OCI-LY7 (cell line): ENCODE measurements around the gene ZNF554. TPM values are rescaled to one million over a fixed set of nuclear protein-coding genes. Genes with fewer than 3 reads are reported as not detected.
A peak's percentile ranks its signal among the peaks of the same experiment; 100 is the strongest.

Experiments used
- BruUV-seq: library from RNA; stranded (reverse); fragments of 400-500 nt; replicated peaks from 2 replicates; lab custom pipeline; 2021; lab: Mats Ljungman, UMichigan
- CTCF ChIA-PET: fragments of 300-600 bp; sonication (Branson Sonifier 250); formaldehyde crosslinking; loops from one replicate; lab custom pipeline; 2022; ENCODE audit warnings: antibody characterized with exemption; ENCODE audit not compliant: unreplicated experiment; lab: Charles Lee
- POLR2A ChIA-PET: fragments of 300-600 bp; sonication (Branson Sonifier 250); formaldehyde crosslinking; loops from one replicate; lab custom pipeline; 2022; ENCODE audit warnings: antibody characterized with exemption; lab: Charles Lee
- DNase-seq: peaks from one replicate; pipeline ENCODE4 v3.0.0-alpha.2; 2015; ENCODE audit warnings: low spot score
- H2AFZ ChIP-seq: fragments of 200-600 bp; sonication (generic), shearing (Covaris generic); 2 replicates; pipeline ENCODE4 v1.6.1; 2014; ENCODE audit warnings: mild to moderate bottlenecking, antibody characterized with exemption, low read length, moderate library complexity
- H3K27ac ChIP-seq: fragments of 200-600 bp; sonication (generic); 2 replicates; pipeline ENCODE4 v1.5.1; 2014; ENCODE audit warnings: mixed run types, low read depth, mild to moderate bottlenecking, moderate library complexity, low read length, inconsistent platforms; ENCODE audit not compliant: poor library complexity, severe bottlenecking
- H3K36me3 ChIP-seq: fragments of 200-600 bp; sonication (generic); 2 replicates; pipeline ENCODE4 v1.6.1; 2014; ENCODE audit warnings: mild to moderate bottlenecking, antibody characterized with exemption, low read length, moderate library complexity, mixed read lengths; ENCODE audit not compliant: insufficient read depth
- H3K4me1 ChIP-seq: fragments of 200-600 bp; sonication (generic); 2 replicates; pipeline ENCODE4 v1.5.1; 2014; ENCODE audit warnings: mild to moderate bottlenecking, low read length; ENCODE audit not compliant: insufficient read depth, poor library complexity, severe bottlenecking
- H3K4me2 ChIP-seq: fragments of 200-600 bp; sonication (generic); 2 replicates; pipeline ENCODE4 v1.6.1; 2014; ENCODE audit warnings: mild to moderate bottlenecking, low read length
- H3K4me3 ChIP-seq: fragments of 200-600 bp; sonication (generic); 2 replicates; pipeline ENCODE4 v1.5.1; 2014; ENCODE audit warnings: mild to moderate bottlenecking, low read depth, low read length; ENCODE audit not compliant: poor library complexity, severe bottlenecking
- H3K79me2 ChIP-seq: fragments of 200-600 bp; sonication (generic); 2 replicates; pipeline ENCODE4 v1.6.1; 2016; ENCODE audit warnings: low read depth, mild to moderate bottlenecking, low read length, moderate library complexity, mixed read lengths; ENCODE audit not compliant: insufficient read depth
- H3K9me2 ChIP-seq: fragments of 200-600 bp; sonication (generic); 2 replicates; pipeline ENCODE4 v1.6.1; 2016; ENCODE audit warnings: mild to moderate bottlenecking, low read length, mixed read lengths; ENCODE audit not compliant: insufficient read depth
- H3K9me3 ChIP-seq: fragments of 200-600 bp; sonication (generic); 2 replicates; pipeline ENCODE4 v1.6.1; 2014; ENCODE audit warnings: mild to moderate bottlenecking, mixed run types, low read length, mixed read lengths
- H4K20me1 ChIP-seq: fragments of 200-600 bp; sonication (generic); 2 replicates; pipeline ENCODE4 v1.6.1; 2014; ENCODE audit warnings: mild to moderate bottlenecking, antibody characterized with exemption, low read length, moderate library complexity, mixed read lengths; ENCODE audit not compliant: insufficient read depth
- EZH2phosphoT487 ChIP-seq: fragments of 200-600 bp; sonication (generic); IDR thresholded peaks from 2 replicates; pipeline ENCODE4 v1.6.1; 2018; ENCODE audit warnings: low read depth, borderline replicate concordance, mild to moderate bottlenecking, mixed run types, antibody characterized with exemption, low read length, moderate library complexity, mixed read lengths
- intact Hi-C: fragments of 100-400 bp; cut with micrococcal nuclease; formaldehyde crosslinking; loops from one replicate; pipeline ENCODE4 v1.10.0; 2022; ENCODE audit not compliant: unreplicated experiment
- total RNA-seq, 2 experiments: library from RNA; depleted of rRNA in 1 of 2; stranded (reverse); fragments of >200 nt in 1 of 2; shearing (Covaris generic) in 1 of 2; gene quantifications; 2 replicates each; pipeline ENCODE4 v1.2.3, GENCODE V29; 2014 to 2022
- TF ChIP-seq, protein P1 (sequence below): fragments of 200-600 bp; sonication (generic); conservative IDR thresholded peaks from 2 replicates; pipeline ENCODE4 v1.5.1; 2014; ENCODE audit warnings: mild to moderate bottlenecking, antibody characterized with exemption, low read length, moderate library complexity, mixed read lengths

Gene ZNF554
- total RNA-seq, 2 experiments from 2014 or later, result 3.9 to 4.4 TPM

GRCh38 chr19:2782329-2782935, 37.2 kb upstream of the ZNF554 start:
- Histone ChIP-seq H2AFZ (peak overlapping the region; percentile 45; the same call in 1 of the 2 replicates), H3K79me2 (peaks cover 82% of the 10 kb centered on the region), H3K4me2 (peak overlapping the region; percentile 78), H3K4me1 (peaks cover 52% of the 10 kb centered on the region), H3K27ac (peak overlapping the region; percentile 58), H3K9me2 (no peaks in the 10 kb centered on the region), H3K4me3 (peak overlapping the region; percentile 97), H4K20me1 (peaks cover 18% of the 10 kb centered on the region), H3K36me3 (peaks cover 46% of the 10 kb centered on the region), H3K9me3 (no peaks in the 10 kb centered on the region)
- TSS peak; percentile 67 for BruUV-seq
- ChIA-PET CTCF (interaction anchor here (1.0 kb wide), 1 partner anchor 142 kb away, joined by 4 read pairs; no protein-coding TSS in a partner anchor), POLR2A (no interaction called here)
- TF ChIP-seq, protein P1, sequence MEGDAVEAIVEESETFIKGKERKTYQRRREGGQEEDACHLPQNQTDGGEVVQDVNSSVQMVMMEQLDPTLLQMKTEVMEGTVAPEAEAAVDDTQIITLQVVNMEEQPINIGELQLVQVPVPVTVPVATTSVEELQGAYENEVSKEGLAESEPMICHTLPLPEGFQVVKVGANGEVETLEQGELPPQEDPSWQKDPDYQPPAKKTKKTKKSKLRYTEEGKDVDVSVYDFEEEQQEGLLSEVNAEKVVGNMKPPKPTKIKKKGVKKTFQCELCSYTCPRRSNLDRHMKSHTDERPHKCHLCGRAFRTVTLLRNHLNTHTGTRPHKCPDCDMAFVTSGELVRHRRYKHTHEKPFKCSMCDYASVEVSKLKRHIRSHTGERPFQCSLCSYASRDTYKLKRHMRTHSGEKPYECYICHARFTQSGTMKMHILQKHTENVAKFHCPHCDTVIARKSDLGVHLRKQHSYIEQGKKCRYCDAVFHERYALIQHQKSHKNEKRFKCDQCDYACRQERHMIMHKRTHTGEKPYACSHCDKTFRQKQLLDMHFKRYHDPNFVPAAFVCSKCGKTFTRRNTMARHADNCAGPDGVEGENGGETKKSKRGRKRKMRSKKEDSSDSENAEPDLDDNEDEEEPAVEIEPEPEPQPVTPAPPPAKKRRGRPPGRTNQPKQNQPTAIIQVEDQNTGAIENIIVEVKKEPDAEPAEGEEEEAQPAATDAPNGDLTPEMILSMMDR, result no peak
- intact Hi-C loops, result loop anchor here (2.0 kb wide), 1 partner anchor 58 kb away; the partner anchor contains the start of gene ZNF555
- no peak for DNase-seq

DNA sequence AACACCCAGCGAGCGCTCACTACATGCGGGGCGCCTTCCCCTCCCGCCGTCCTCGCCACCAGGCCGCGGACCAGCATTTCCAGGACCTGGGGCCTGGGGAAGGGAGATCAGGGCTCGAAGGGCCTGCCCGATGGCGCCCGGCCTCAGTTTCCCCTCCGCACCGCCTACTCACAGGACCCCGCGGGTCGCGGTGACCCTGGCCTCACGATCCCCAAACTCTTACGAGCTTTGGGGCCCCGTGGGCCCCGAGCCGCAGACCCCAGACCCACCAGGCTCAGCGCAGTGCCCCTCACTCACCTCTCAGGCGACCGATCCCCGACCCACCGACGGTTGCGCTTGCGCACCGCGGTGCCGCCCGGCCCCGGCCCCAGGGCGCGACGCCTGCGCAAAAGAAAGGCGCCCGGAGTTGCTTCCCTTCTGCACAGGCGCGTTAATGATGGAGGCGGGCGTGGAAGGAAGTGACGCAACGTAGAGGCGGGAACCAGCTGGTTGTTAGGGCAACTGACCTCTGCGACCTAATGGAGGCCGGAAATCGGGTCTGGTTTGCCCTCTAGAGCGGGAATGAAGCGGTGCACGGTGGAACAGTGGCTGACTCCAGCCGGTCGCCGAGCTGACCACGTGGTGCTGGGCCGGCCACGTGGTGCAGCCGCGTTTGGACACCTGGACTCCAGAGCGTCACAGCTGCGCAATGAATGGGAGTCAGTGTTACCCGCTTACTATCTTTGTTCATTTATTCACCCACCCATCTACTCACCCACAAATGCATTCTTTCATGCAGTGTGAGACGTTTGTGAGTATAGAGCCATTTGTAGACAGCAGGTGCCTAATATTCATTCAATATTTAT, 36.5 kb upstream of the ZNF554 start, which contains the start of gene SGTA:
SGTA (minus strand) TSS at position 338 of the 845 bp plus-strand sequence. CDS start 14,205 bp downstream, outside the sequence.
- POLR2A ChIA-PET, result interaction anchor here (1.2 kb wide), 1 partner anchor 58 kb away, joined by 5 read pairs; the partner anchor contains the start of gene ZNF555
- Histone ChIP-seq H3K27ac (peak within 1 kb of the TSS; percentile 79), H3K4me2 (peak within 1 kb of the TSS; percentile 78), H3K36me3 (peaks cover 46% of the 10 kb centered on the region), H3K4me3 (peak within 1 kb of the TSS; percentile 97), H4K20me1 (peaks cover 24% of the 10 kb centered on the region), H3K9me3 (no peaks in the 10 kb centered on the region), H3K9me2 (no peaks in the 10 kb centered on the region), H2AFZ (peak within 1 kb of the TSS; percentile 76; the same call in 1 of the 2 replicates), H3K79me2 (peaks cover 82% of the 10 kb centered on the region), H3K4me1 (peaks cover 59% of the 10 kb centered on the region)
- CTCF ChIA-PET, result interaction anchor here (1.0 kb wide), 1 partner anchor 141 kb away, joined by 4 read pairs; no protein-coding TSS in a partner anchor
- peak; percentile 100 for DNase-seq
- no TSS peak for BruUV-seq
- TF ChIP-seq, protein P1, result peak; percentile 50
- TF ChIP-seq EZH2phosphoT487, result no peak
- intact Hi-C loops, result loop anchor here (2.0 kb wide), 1 partner anchor 58 kb away; the partner anchor contains the start of gene ZNF555
